Ovary (tissue), 3 donors: ENCODE measurements around the gene FAM20C.

Experiments used
- EP300 ChIP-seq: sonication (generic); formaldehyde crosslinking; IDR thresholded peaks from one replicate; pipeline ENCODE4 v1.6.1; 2017; ENCODE audit warnings: antibody characterized with exemption
- TF ChIP-seq, protein P1 (sequence below), 3 donors: fragments of 450-650 bp in 2 of 3; fragments of 200-600 bp in 1 of 3; IDR thresholded peaks; one replicate each; pipeline versions ENCODE4 v1.5.1 to v1.8.0; 2016 to 2022; ENCODE audit warnings: antibody characterized with exemption in 3 of 3, mild to moderate bottlenecking in 1 of 3
- donor health status: DM: no; HTN: no; CAD: no.

DNA sequence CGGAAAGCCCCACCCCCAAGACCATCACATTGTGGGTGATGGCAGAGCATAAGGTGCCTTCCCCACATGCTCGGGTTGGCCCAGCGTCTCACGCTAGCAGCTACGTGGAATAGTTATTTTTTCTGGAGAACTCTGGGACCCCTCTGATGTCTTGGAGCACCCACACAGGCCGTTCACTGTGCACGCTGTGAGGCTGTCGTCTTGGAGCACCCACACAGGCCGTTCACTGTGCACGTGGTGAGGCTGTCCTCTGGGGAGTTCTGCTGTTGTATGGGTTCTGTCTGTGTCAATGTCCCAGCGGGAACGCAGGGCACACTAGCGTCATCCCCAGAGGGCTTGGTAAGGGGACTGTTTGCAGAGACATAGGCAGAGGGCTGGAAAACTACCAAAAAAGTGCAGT, 38.8 kb upstream of the FAM20C start:
- TF ChIP-seq EP300: no peak
- TF ChIP-seq, protein P1, sequence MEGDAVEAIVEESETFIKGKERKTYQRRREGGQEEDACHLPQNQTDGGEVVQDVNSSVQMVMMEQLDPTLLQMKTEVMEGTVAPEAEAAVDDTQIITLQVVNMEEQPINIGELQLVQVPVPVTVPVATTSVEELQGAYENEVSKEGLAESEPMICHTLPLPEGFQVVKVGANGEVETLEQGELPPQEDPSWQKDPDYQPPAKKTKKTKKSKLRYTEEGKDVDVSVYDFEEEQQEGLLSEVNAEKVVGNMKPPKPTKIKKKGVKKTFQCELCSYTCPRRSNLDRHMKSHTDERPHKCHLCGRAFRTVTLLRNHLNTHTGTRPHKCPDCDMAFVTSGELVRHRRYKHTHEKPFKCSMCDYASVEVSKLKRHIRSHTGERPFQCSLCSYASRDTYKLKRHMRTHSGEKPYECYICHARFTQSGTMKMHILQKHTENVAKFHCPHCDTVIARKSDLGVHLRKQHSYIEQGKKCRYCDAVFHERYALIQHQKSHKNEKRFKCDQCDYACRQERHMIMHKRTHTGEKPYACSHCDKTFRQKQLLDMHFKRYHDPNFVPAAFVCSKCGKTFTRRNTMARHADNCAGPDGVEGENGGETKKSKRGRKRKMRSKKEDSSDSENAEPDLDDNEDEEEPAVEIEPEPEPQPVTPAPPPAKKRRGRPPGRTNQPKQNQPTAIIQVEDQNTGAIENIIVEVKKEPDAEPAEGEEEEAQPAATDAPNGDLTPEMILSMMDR (IDR thresholded peaks at IDR 0.05): no peak
